NCI-H748 (cell line): Measurements from ENCODE around the gene P2RY1.
"Not testable (repeated sequence)": the region's sequence is repeated elsewhere in the genome, so short reads cannot be mapped to it uniquely, and the experiment has no call there.

Experiments
- DNase-seq: peaks from one replicate; lab custom pipeline; 2025; ENCODE audit not compliant: unreplicated experiment; lab: John Stamatoyannopoulos, UW

P2RY1 gene

DNA sequence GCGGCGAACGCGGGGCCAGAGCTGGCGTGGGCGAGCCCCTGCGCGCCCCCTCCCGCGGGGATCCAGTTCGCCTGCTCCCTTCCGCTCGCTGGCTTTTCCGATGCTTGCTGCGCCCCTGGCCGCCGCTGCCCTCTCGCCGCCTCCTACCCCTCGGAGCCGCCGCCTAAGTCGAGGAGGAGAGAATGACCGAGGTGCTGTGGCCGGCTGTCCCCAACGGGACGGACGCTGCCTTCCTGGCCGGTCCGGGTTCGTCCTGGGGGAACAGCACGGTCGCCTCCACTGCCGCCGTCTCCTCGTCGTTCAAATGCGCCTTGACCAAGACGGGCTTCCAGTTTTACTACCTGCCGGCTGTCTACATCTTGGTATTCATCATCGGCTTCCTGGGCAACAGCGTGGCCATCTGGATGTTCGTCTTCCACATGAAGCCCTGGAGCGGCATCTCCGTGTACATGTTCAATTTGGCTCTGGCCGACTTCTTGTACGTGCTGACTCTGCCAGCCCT lies 721 bp downstream of the P2RY1 start:
- DNase-seq = peak; percentile 33

DNA sequence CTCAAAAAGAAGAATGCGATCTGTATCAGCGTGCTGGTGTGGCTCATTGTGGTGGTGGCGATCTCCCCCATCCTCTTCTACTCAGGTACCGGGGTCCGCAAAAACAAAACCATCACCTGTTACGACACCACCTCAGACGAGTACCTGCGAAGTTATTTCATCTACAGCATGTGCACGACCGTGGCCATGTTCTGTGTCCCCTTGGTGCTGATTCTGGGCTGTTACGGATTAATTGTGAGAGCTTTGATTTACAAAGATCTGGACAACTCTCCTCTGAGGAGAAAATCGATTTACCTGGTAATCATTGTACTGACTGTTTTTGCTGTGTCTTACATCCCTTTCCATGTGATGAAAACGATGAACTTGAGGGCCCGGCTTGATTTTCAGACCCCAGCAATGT lies 1.3 kb downstream of the P2RY1 start:
- DNase-seq = no peak

DNA sequence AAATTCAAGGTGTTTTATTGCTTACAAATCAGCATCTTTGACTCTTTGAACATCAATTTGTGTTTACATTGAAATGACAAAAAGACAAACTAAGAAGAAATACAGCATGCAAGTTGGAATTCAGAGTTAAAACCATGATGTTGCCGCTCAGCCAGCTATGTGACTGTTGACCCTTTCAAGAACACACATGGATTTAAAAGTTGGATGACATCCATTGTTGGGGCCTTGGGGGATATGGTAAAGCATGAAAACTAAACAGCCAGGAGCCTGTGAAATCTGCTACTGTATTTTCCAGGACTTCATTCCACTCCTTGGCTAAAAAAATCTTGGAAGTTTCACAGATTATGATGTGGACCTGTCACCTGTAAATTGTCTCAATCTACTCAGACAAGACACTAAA lies 4.6 kb downstream of the P2RY1 start:
- DNase-seq = no peak

DNA sequence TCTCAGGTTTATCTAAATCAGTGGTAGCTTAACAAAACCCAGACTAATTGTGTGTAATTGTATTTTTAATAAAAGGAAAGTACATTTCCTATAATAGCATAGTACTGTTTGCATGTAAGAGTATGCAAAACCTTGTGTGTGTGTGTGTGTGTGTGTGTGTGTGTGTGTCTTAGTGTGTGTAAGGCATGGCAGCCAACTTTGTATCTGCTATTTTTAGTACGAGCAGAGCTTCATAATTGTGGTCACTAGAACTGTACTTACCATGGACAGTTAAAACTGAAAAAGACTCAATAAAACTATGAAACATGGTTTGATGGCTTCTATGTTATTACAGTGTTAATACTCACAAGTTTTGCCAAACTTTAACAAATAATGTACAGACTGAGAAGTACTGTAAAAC lies 6.2 kb downstream of the P2RY1 start:
- DNase-seq = no peak

DNA sequence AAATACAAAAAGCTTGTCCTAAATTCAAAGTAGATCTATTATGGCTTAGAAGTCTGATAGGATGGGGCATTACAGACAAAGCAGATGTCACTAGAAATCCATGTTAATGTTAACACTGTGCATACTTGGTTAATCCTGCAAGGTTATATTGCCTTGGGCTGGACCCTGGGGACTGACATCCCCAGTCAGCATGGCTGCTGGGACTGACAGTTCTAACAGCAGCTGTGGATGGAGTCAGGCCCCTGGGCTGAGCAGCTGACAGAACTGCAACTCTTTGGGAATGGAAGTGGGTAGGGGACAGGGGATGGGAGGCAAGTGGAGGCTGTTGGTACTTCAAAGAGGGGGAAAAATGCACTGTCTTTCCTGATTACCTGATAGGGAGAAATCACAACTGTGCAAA lies 7.5 kb downstream of the P2RY1 start:
- DNase-seq = no peak

DNA sequence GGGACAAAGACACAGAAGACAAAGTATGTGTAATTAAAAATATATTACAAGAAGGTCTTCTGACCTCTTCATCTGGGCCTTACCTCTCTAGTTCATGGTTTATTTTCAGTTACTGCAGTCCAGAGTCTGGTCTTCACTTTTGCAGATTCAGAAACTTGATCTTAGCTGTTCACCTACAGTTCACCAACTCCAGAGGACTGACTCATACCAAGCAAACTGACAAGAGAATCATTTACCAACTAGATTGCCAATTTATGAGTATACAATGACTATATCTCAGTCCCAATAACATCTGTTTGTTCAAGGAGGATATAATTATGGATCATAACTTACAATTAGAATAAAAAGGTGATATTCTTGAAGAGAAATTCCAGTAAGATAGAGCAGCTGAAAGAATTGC lies 9.0 kb downstream of the P2RY1 start:
- DNase-seq = no peak

DNA sequence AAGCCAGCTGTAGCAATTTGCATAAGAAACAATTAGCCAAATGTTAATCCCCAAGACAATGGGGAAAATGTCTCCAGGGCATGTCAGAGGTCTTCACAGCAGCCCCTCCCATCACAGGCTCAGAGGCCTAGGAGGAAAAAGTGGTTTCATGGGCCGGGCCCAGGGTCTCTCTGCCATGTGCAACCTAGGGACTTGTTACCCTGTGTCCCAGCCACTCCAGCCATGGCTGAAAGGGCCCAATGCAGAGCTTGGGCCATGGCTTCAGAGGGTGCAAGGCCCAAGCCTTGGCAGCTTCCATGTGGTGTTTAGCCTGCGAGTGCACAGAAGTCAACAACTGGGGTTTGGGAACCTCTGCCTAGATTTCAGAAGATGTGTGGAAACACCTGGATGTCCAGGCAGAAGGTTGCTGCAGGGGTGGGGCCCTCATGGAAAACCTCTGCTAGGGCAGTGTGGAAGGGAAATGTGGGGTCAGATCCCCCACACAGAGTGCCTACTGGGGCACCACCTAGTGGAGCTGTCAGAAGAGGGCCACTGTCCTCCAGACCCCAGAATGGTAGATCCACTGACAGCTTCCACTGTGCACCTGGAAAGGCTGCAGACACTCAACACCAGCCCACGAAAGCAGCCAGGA lies 11.8 kb downstream of the P2RY1 start:
- not testable (repeated sequence) for DNase-seq

DNA sequence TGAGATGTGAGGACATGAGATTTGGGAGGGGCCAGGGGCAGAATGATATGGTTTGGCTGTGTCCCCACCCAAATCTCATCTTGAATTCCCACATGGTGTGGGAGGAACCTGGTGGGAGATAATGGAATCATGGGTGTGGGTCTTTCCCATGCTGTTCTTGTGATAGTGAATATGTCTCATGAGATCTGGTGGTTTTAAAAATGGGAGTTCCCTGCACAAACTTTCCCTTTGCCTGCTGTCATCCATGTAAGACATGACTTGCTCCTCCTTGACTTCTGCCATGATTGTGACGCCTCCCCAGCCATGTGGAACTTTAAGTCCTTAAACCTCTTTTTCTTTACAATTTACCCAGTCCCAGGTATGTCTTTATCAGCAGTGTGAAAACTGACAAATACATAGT lies 12.7 kb downstream of the P2RY1 start:
- not testable (repeated sequence) for DNase-seq

DNA sequence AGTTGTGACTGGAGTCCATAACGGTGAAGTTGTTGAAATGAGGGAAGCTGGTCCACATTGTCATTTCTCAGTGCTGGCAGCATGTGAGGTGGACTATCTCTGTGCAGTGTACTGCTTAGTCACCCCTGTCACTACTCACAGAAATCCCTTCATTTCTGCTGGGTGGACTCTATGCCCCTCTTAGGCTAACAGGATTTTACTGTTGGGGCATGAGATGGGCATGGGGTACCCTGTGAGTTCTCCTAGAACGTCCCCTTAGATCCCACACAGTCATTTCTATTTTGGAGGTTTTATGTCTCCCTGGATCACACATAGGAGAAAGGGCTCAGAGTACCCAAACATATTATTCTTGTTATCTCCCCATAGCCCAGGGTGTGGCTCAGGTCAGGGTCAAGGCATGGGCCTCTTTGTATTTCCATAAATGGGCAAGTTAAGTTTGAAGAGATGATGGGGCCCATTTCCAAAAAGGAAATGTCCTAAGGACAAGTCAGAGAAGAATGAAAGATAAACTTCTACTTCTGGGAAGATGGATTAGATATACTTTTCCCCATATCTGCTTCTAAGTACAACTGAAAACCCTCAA lies 15.2 kb downstream of the P2RY1 start:
- no peak for DNase-seq

DNA sequence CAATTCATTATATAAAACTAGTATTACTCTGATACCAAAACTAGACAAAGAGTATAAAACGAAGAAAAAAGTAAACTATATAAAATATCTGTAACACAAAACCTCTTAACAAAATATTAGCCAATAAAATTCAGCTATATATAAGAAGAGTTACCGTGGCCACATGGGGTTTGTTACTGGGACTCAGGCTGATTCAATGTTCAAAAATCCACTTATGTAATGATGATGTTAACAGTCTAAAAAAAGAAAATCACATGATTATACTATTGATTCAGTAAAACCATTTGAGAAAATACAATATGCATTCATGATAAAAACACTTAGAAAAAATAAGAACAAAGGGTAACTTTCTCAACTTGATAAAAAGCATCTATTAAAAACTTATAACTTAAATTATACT lies 18.3 kb downstream of the P2RY1 start:
- no peak for DNase-seq

DNA sequence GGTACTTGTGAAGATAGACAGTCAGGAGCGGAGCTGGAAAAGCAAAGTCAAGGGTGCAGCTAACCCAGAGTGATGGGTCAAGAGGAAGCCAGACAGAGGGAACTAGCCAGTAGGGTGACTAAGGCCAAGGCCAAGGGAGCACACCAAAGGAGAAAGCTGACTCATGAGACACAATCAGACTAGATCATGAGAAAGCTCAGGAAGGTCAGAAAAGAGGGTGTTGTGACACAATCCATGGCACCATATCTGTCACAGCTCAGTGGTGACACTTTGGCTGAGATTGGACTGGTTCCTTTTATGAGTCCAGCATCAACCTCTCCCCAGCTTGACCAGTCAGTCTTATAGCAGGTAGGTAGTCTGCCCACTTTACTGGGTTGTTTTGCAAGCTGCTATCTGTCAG lies 22.2 kb downstream of the P2RY1 start:
- no peak for DNase-seq

DNA sequence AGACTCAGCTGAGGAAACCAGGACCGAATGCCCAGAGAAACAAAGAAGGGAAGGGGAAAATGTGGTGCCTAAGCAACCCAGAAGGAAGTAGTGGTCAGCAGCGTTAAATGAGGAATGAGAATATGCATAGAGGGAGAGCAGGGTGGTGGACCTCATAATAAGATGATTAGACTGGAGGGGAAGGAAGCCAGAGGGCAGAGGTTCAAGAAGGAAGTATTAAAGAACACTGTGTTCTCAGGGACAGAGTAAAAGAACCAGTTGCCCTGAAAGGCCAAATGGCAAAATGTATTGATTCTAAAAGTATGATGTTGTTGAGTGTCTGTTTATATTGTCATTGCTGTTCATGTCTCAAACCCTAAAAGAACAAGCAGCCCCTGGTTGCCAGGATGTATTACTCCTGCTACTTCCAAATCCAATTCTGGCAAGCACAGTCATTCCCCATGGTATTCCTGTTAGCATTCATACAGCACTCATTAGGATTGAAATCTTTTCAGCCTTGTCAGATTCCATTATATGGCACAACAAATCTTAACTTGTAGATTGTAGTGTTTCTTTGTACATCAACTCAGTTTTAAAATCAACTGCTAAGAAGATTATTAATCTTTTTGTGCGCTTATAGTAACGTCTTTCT lies 23.4 kb downstream of the P2RY1 start:
- no peak for DNase-seq

DNA sequence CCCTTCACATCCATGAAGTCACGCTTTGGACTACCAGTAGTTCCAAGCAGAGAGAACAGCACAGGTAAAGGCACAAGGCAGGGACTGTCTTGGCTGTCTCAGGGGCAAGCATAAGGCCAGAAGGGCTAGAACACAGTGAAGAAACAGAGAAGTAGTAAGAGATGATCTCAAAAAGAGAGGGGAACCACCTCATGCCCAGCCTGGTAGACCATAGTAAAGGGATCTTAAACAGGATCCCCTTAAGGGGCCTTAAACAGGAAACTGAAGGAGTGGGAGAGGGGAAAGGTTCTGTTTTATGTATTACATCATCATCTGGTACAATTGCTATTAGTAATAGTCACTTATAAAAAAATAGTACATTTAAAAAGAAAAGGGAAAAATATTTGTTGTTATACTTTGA lies 25.8 kb downstream of the P2RY1 start:
- no peak for DNase-seq

DNA sequence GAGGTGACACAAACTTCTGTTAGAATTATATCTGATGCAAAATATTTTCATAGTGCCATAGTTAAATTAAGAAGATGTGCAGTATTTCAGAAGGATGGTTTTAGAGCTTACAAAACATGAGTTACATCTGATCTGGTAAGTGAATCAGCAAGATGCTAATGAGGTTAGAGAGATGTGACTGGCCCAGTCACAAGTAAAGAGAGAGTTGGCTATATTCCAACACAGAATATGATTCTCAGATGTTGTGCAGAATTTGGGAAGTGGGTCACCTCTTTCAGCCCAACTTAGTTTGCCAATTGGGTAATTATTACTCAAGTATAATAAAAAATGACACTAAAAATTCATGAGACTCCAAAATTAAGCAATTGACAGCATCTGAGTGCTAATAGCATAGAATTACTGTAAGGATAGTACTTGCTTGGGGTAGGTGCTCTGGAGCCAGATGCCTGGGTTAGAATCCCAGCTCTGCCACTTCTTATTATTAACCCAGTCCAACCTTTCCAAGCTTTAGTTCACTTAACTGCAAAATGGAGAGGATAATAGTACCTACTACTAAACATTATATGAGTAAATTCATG lies 30.8 kb downstream of the P2RY1 start:
- no peak for DNase-seq

DNA sequence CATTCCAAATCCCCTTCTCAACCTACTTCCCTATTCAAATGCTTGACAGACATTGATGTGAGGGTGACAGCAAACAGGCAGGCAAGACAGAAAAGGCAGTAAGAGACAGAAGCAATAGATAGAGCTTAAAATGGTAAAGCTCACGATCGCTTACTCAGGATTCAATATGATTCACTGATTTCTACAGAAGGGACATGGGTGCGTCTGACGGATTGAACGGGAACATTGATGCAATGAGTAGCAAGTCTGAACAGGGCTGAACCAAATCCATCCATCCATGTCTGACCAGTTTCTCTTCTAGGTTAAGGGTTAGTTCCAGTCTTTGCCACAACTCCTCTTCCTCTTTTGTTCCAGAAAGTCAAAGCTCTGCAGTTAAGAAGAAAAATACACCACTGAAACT lies 35.1 kb downstream of the P2RY1 start:
- no peak for DNase-seq

DNA sequence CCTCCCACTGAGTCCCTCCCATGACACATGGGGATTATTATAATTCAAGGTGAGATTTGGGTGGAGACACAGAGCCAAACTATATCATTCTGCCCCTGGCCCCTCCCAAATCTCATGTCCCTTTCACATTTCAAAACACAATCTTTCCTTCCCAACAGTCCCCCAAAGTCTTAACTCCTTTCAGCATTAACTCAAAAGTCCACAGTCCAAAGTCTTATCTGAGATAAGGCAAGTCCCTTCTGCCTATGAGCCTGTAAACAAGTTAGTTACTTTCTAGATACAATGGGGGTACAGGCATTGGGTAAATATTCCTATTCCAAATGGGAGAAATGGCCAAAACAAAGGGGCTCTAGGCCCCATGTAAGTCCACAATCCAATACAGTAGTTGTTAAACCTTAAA lies 38.4 kb downstream of the P2RY1 start:
- not testable (repeated sequence) for DNase-seq

DNA sequence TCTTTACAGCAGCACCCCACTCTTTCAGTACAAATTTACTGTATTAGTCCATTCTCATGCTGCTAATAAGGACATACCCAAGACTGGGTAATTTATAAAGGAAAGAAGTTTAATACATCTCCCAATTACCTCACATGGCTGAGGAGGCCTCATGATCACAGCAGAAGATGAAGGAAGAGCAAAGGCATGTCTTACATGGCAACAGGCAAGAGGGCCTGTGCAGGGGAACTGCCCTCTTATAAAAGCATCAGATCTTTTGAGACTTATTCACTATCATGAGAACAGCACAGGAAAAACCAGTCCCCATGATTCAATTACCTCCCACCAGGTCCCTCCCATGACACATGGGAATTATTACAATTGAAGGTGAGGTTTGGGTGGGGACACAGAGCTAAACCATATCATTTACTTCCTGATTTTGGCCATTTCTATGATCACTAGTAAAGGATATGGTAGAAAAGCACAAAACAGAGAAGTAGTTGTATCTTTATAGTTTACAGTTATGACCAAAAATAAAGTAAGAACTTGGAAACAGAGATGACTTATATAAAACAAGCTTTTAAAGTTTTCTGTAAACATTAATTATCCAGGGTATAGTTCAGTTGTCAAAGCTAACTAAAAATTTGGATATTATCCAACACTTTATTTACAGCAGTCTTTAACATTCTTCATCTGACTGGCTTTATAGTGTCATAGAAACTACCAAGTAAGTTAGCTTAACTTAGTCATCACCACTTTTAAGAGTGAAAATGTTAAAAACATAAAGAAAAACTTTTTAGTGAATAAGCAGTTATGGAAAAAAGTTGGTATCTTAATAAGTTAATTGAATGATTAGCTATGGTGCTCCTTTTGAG lies 40.2 kb downstream of the P2RY1 start:
- DNase-seq = no peak

DNA sequence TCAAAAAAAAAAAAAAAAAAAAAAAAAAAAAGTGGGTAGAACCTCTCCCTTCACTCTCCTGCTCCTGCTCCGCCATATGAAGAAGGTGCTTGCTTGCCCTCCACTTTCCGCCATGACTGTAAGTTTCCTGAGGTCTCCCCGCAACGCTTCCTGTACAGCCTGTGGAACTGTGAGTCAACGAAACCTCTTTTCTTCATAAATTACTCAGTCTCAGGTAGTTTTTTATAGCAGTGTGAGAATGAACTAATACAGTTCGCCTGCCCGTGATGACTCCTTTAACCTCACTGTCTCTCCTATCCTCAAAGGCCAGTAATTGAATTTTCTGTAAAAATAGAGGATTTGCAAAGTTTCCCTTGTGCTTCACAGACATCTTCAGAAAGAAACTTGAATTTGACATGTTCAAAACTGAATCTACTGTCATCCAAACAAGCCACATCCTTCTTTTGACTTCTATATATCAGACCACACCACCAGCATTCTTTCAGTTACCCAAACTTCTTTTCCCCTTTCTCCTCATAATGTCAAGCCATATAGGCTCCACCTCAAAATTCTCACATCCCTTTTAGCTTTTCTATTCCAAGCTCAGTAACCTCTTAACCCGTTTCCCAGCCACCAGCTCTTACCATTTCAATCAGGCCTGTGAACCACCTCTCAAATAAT lies 44.3 kb downstream of the P2RY1 start:
- DNase-seq = no peak

DNA sequence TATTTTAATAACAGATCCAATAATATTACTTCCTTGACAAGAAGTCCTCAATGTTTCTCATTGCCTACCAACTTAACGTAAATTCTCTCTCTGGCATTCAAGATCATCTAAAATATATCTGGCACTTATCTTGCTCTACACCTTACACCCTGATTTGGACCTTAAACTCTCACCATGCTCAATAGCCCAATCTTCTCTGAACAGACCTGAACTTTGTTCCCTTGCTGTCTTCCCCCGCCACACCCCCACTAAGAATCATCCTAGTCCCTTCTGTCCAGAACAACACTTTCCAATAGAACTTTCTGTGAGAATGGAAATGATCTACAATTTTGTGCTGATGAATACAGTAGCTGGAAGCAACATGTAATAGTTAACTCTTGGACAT lies 44.9 kb downstream of the P2RY1 start:
- DNase-seq = no peak

DNA sequence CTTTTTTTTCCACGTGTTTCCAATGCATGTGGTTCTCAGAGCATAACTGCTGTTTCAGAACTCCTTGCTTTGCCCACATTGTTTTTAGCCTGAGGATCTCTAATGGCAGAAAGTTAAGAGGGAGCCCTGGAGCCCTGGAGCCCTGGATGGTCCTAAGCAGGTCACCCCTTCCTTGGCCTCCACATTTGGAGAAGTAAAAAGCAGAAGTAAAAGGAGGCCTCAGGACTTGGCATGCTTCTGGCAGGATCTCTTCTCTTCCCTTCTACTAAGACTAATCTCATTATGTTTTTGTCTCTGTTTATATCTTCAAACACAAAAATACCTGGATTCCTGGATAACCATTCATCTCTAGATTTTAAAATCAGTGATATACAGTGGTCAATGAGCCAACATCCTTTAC lies 50.1 kb downstream of the P2RY1 start:
- DNase-seq = no peak
